Gastrocnemius medialis (tissue), 4 donors: ENCODE results near the gene CMC2.

ENCODE experiments used
- POLR2A ChIP-seq, 2 donors: fragments of 450-650 bp; IDR thresholded peaks; one replicate each; pipeline ENCODE4 v1.6.1; 2017; ENCODE audit warnings: antibody characterized with exemption in 2 of 2, mild to moderate bottlenecking in 2 of 2, moderate library complexity in 2 of 2
- TF ChIP-seq, protein P1 (sequence below), 5 experiments: fragments of 450-650 bp in 3 of 5; fragments of 200-600 bp in 2 of 5; sonication (generic) in 2 of 5; IDR thresholded peaks in 4 of 5; conservative IDR thresholded peaks in 1 of 5; 1 replicate in 4 of 5; 2 replicates in 1 of 5; pipeline ENCODE4 v1.5.1; 2016 to 2019; ENCODE audit warnings: antibody characterized with exemption in 5 of 5, mild to moderate bottlenecking in 3 of 5, moderate library complexity in 3 of 5

DNA sequence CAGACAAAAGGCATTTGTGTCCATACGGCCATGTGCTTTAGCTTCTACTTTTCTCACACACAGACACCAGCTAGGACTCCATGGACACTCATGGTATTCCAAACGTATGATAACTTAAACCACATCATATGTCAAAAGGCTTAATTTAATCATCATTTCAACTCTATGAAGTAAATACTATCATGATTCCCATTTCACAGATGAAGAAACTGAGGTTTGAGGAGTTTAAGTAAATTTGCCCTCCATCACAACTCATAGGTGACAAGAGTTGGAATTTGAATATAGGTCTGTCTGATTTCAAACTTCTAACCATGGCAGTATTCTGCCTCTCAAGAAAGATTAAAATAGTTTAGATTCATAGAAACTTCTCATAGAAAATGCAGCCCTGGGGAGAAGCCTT, 43.8 kb downstream of the CMC2 start:
- TF ChIP-seq, protein P1, sequence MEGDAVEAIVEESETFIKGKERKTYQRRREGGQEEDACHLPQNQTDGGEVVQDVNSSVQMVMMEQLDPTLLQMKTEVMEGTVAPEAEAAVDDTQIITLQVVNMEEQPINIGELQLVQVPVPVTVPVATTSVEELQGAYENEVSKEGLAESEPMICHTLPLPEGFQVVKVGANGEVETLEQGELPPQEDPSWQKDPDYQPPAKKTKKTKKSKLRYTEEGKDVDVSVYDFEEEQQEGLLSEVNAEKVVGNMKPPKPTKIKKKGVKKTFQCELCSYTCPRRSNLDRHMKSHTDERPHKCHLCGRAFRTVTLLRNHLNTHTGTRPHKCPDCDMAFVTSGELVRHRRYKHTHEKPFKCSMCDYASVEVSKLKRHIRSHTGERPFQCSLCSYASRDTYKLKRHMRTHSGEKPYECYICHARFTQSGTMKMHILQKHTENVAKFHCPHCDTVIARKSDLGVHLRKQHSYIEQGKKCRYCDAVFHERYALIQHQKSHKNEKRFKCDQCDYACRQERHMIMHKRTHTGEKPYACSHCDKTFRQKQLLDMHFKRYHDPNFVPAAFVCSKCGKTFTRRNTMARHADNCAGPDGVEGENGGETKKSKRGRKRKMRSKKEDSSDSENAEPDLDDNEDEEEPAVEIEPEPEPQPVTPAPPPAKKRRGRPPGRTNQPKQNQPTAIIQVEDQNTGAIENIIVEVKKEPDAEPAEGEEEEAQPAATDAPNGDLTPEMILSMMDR (IDR thresholded peaks at IDR 0.05 in 4 of 5, conservative IDR thresholded peaks at IDR 0.05 in 1 of 5) = no peak
- TF ChIP-seq POLR2A (IDR thresholded peaks at IDR 0.05) = no peak
